Measurements from ENCODE around the gene ANKRD34A.
A peak's percentile ranks its signal among the peaks of the same experiment; 100 is the strongest.

- TF ChIP-seq, protein P1, sequence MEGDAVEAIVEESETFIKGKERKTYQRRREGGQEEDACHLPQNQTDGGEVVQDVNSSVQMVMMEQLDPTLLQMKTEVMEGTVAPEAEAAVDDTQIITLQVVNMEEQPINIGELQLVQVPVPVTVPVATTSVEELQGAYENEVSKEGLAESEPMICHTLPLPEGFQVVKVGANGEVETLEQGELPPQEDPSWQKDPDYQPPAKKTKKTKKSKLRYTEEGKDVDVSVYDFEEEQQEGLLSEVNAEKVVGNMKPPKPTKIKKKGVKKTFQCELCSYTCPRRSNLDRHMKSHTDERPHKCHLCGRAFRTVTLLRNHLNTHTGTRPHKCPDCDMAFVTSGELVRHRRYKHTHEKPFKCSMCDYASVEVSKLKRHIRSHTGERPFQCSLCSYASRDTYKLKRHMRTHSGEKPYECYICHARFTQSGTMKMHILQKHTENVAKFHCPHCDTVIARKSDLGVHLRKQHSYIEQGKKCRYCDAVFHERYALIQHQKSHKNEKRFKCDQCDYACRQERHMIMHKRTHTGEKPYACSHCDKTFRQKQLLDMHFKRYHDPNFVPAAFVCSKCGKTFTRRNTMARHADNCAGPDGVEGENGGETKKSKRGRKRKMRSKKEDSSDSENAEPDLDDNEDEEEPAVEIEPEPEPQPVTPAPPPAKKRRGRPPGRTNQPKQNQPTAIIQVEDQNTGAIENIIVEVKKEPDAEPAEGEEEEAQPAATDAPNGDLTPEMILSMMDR (IDR thresholded peaks at IDR 0.05 in 8 of 11, conservative IDR thresholded peaks at IDR 0.05 in 3 of 11), result peak in 1 of 11 experiments; percentile 12
- TF ChIP-seq POLR2AphosphoS5 (IDR thresholded peaks at IDR 0.05) (peak; percentile 99 to 100 (median 100)), POLR2A (IDR thresholded peaks at IDR 0.05) (peak; percentile 97 to 99 (median 99))
Measured at GRCh38 chr1:145996433-145997015, 32.1 kb upstream of the ANKRD34A start, which contains the start of gene TXNIP.
